MCF 10A (cell line): ENCODE results near the gene EPGN. TPM values are rescaled to one million over a fixed set of nuclear protein-coding genes. Genes with fewer than 3 reads are reported as not detected.

Experiments
- BruUV-seq: library from RNA; stranded (reverse); fragments of 400-500 nt; replicated peaks from 2 replicates; lab custom pipeline; 2021; lab: Mats Ljungman, UMichigan
- CTCF ChIA-PET: fragments of 300-600 bp; sonication (Branson Sonifier 250); formaldehyde crosslinking; extraction: SDS; loops from one replicate; lab custom pipeline; 2021; ENCODE audit warnings: antibody characterized with exemption, inconsistent platforms; lab: Yijun Ruan, JAX
- POLR2A ChIA-PET: fragments of 300-600, 350-650 bp; sonication (Branson Sonifier 250); formaldehyde crosslinking; extraction: SDS; loops from one replicate; lab custom pipeline; 2020; ENCODE audit warnings: antibody characterized with exemption, inconsistent platforms; lab: Yijun Ruan, JAX
- DNase-seq: peaks from one replicate; pipeline ENCODE4 v3.0.0-alpha.2; 2018; ENCODE audit not compliant: unreplicated experiment
- H3K27ac Mint-ChIP-seq: one replicate; pipeline ENCODE4 v1.8.0; 2022; ENCODE audit warnings: mild to moderate bottlenecking, low read depth, mixed read lengths; ENCODE audit not compliant: unreplicated experiment
- H3K27me3 Mint-ChIP-seq: one replicate; pipeline ENCODE4 v1.8.0; 2022; ENCODE audit warnings: mixed read lengths; ENCODE audit not compliant: insufficient read depth, unreplicated experiment
- H3K36me3 Mint-ChIP-seq: one replicate; pipeline ENCODE4 v1.8.0; 2022; ENCODE audit warnings: mild to moderate bottlenecking, moderate library complexity, mixed read lengths; ENCODE audit not compliant: insufficient read depth, unreplicated experiment
- H3K4me1 Mint-ChIP-seq: one replicate; pipeline ENCODE4 v1.8.0; 2022; ENCODE audit warnings: mixed read lengths; ENCODE audit not compliant: insufficient read depth, unreplicated experiment
- H3K4me3 Mint-ChIP-seq: one replicate; pipeline ENCODE4 v1.8.0; 2022; ENCODE audit warnings: mild to moderate bottlenecking, moderate library complexity, mixed read lengths; ENCODE audit not compliant: unreplicated experiment
- H3K9me3 Mint-ChIP-seq: one replicate; pipeline ENCODE4 v1.8.0; 2022; ENCODE audit warnings: mixed read lengths; ENCODE audit not compliant: unreplicated experiment
- intact Hi-C: fragments of 100-400 bp; cut with micrococcal nuclease; formaldehyde crosslinking; loops from 2 replicates; pipeline ENCODE4 v1.14.1; 2022
- total RNA-seq: library from RNA; stranded (reverse); gene quantifications from 2 replicates; pipeline ENCODE4 v1.2.3, GENCODE V29; 2022
- TF ChIP-seq, protein P1 (sequence below): fragments of 200-600 bp; IDR thresholded peaks from one replicate; pipeline ENCODE4 v1.8.0; 2022; ENCODE audit warnings: antibody characterized with exemption, mild to moderate bottlenecking; ENCODE audit not compliant: unreplicated experiment

The EPGN gene
- total RNA-seq, 1 experiment from 2014 or later = 129 TPM

DNA sequence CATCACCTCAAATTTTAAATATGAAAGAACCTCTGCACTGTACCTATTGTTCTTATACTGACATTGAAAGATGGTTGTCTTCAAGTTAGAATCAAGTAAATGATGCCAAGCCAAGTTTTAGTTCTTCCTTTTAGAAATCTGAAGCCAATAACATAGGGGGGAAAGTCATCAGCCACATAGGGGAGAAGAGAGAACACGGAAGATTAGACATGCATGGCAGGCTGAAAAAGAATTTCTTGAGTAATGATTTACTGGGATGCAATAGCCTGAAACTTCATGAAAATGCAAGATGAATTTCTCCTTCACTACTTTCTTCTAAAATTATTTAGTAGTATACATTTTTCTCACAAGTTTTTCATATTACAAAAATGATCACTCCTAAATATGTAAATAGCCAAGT, 13.6 kb upstream of the EPGN start:
- ChIA-PET POLR2A (interaction anchor here (2.2 kb wide), 1 partner anchor 13 kb away, joined by 8 read pairs; the partner anchor contains the start of gene EPGN), CTCF (no interaction called here)
- H3K9me3 Mint-ChIP-seq = no peaks in the 10 kb centered on the region
- no peak for DNase-seq
- no peak overlapping the region for H3K4me3 Mint-ChIP-seq
- intact Hi-C loops = no loop called here
- TF ChIP-seq, protein P1, sequence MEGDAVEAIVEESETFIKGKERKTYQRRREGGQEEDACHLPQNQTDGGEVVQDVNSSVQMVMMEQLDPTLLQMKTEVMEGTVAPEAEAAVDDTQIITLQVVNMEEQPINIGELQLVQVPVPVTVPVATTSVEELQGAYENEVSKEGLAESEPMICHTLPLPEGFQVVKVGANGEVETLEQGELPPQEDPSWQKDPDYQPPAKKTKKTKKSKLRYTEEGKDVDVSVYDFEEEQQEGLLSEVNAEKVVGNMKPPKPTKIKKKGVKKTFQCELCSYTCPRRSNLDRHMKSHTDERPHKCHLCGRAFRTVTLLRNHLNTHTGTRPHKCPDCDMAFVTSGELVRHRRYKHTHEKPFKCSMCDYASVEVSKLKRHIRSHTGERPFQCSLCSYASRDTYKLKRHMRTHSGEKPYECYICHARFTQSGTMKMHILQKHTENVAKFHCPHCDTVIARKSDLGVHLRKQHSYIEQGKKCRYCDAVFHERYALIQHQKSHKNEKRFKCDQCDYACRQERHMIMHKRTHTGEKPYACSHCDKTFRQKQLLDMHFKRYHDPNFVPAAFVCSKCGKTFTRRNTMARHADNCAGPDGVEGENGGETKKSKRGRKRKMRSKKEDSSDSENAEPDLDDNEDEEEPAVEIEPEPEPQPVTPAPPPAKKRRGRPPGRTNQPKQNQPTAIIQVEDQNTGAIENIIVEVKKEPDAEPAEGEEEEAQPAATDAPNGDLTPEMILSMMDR = no peak
- H3K27ac Mint-ChIP-seq = no peak overlapping the region
- H3K36me3 Mint-ChIP-seq = peaks cover 33% of the 10 kb centered on the region
- H3K27me3 Mint-ChIP-seq = no peaks in the 10 kb centered on the region
- no TSS peak for BruUV-seq
- no peaks in the 10 kb centered on the region for H3K4me1 Mint-ChIP-seq

DNA sequence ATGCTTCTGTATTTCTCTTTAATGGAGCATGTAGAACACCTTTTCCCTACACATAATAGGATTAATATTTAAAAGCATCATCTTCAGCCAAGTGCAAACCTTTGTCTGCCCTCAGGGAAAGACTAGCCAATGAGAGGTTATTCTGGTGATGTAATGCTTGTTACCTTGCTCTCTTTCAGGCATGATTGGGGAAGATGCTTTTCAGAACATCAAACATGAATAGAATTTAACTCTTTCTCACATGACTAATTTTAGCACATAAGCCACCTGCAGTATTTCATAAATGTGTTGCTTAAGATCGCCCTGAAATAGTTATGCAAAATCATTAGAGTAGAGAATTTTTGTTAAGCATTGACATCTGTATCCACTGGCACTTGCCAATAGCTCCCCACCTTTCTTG, 10.7 kb upstream of the EPGN start:
- no peak overlapping the region for H3K27ac Mint-ChIP-seq
- H3K27me3 Mint-ChIP-seq = no peaks in the 10 kb centered on the region
- intact Hi-C loops = no loop called here
- H3K4me3 Mint-ChIP-seq = no peak overlapping the region
- no peak for DNase-seq
- no peaks in the 10 kb centered on the region for H3K9me3 Mint-ChIP-seq
- peaks cover 43% of the 10 kb centered on the region for H3K36me3 Mint-ChIP-seq
- ChIA-PET CTCF (interaction anchor here (3.0 kb wide), 1 partner anchor 68 kb away, joined by 11 read pairs; no protein-coding TSS in a partner anchor), POLR2A (interaction anchor here (2.1 kb wide), 1 partner anchor 10 kb away, joined by 9 read pairs; the partner anchor contains the start of gene EPGN)
- no TSS peak for BruUV-seq
- TF ChIP-seq, protein P1 = no peak
- no peaks in the 10 kb centered on the region for H3K4me1 Mint-ChIP-seq

DNA sequence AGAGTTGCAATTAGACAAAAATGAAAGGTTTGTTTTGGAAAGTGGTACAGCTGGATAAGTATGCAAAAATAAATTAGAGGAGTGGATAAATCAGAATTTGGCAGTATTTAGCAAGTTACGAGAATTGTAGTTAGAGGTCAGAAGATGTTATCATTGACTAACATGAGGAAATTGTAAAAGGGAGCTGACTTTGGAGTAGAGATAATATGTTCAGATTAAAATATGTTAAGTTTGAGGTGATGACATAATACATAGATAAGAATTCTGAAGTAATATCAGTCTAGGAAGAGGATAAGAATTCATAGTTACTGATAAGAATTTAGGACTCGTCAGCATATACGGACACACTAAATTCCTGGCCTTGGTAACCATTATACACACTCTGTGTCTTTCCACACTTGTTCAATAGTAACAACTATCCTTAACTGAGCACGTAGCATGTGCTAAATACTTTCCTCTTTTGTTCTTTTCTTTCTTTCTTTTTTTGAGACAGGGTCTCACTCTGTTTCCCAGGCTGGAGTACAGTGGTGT, 4.1 kb upstream of the EPGN start:
- Mint-ChIP-seq H3K36me3 (peaks cover 17% of the 10 kb centered on the region), H3K9me3 (no peaks in the 10 kb centered on the region), H3K4me3 (no peak overlapping the region), H3K27ac (no peak overlapping the region), H3K4me1 (peaks cover 8% of the 10 kb centered on the region), H3K27me3 (no peaks in the 10 kb centered on the region)
- no TSS peak for BruUV-seq
- ChIA-PET CTCF (interaction anchor here (0.6 to 1.2 kb wide), 3 partner anchors 38 to 286 kb away, joined by 3 read pairs; no protein-coding TSS in a partner anchor), POLR2A (interaction anchor here (0.6 to 6.0 kb wide), 5 partner anchors 13 to 195 kb away, joined by 3 to 102 read pairs (median 3); no protein-coding TSS in a partner anchor)
- DNase-seq = no peak
- intact Hi-C loops = no loop called here
- TF ChIP-seq, protein P1 = no peak

DNA sequence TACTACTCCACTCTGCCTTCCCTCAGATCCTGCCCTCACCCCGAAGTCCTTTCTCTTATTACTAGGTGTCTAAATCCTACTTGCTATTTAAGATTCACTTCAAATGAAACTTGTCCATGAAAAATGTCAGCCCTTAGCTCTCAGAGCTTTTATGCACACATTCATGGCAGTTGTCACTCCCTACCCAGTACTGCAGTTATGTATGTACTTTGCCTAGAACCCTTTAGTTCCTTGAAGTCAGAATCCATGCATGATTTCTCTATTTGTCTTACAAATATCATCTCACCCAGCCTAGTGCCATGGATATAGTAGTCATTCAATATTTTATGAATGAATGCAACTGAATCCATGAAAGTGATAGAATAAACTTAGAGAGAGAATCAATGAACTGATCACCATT, 3.3 kb upstream of the EPGN start:
- ChIA-PET POLR2A (interaction anchor here (0.6 to 6.0 kb wide), 9 partner anchors 13 to 454 kb away, joined by 3 to 132 read pairs (median 4); no protein-coding TSS in a partner anchor), CTCF (interaction anchor here (0.7 to 5.5 kb wide), 5 partner anchors 36 to 190 kb away, joined by 3 to 81 read pairs (median 3); no protein-coding TSS in a partner anchor)
- no peak for DNase-seq
- Mint-ChIP-seq H3K27me3 (no peaks in the 10 kb centered on the region), H3K36me3 (peaks cover 15% of the 10 kb centered on the region), H3K9me3 (no peaks in the 10 kb centered on the region), H3K4me1 (peaks cover 13% of the 10 kb centered on the region), H3K4me3 (no peak overlapping the region), H3K27ac (no peak overlapping the region)
- BruUV-seq = no TSS peak
- intact Hi-C loops = loop anchor here (5.0 kb wide), 2 partner anchors 193 to 648 kb away; no protein-coding TSS in a partner anchor
- TF ChIP-seq, protein P1 = no peak
